Forelimb muscle (tissue), 1 donor: ENCODE results near the gene OMP. TPM values are rescaled to one million over a fixed set of nuclear protein-coding genes. Genes with fewer than 3 reads are reported as not detected.

Experiments used
- DNase-seq: peaks from one replicate; pipeline ENCODE4 v3.0.0-alpha.2; 2013; ENCODE audit warnings: low read depth
- polyA plus RNA-seq: library from polyadenylated mRNA; unstranded; fragments of 120-200 nt; gene quantifications from one replicate; pipeline ENCODE4 v1.2.1, GENCODE V29; 2013; ENCODE audit not compliant: insufficient read length

OMP gene
- polyA plus RNA-seq, 1 donor, result not detected

DNA sequence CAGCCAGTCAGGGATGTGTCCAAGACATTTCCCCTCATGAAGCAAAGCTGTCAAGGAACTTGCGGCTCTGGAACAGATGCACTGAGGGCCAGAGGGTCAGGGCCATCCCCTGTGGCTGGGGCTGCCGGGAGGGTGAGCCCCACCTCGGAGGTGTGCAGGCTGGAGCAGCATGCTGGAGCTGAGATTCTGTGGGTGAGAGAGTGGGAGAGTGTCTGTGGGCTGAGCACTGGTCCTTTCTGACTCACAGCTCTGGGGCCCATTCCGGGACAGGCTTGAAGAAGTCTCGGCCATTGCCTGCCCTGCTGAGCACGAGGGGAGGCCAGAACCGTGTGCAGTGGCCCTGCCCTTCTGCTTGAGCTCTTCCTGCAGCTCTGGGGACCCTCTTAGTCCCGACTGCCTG is 2.1 kb downstream of the OMP start:
- no peak for DNase-seq

DNA sequence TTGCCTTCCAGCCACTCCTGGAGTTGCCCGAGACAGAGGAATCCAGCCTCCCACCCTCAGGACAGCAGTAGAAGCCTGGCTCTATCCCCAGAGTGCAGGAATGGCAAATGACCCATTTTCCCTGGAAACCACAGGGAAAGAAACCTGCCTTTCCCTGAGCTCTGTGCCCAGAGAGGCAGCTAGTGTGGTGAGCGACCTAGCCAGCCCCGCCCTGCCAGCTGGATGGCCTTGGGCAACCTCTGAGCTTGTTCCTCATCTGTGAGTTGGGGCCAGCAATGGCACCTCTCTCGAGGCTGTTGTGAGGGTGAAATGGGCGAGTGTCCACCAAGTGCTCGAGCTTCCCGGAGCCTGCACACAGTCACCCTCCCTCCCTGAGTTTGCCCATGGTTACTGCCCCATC is 3.7 kb downstream of the OMP start:
- DNase-seq, result no peak

DNA sequence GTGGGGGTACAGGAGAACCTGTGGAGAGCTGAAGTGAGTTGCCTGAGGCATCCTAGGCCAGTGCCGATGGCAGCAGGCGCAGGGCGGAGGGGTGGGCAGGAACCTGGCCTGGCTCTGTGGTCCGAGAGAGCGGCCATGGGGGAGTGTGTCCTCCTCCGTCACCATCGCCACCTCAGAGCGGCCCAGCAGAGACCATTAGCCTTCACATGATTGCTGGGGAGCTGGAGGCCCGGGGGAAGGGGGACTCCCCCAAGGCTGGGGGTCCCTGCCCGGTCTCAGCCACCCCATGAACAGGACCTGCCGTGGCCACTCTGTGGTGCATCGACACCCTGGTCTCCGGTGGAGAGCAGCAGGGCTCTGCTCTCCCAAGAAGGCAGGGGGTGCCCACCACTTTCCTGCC is 4.1 kb downstream of the OMP start:
- DNase-seq, result no peak

DNA sequence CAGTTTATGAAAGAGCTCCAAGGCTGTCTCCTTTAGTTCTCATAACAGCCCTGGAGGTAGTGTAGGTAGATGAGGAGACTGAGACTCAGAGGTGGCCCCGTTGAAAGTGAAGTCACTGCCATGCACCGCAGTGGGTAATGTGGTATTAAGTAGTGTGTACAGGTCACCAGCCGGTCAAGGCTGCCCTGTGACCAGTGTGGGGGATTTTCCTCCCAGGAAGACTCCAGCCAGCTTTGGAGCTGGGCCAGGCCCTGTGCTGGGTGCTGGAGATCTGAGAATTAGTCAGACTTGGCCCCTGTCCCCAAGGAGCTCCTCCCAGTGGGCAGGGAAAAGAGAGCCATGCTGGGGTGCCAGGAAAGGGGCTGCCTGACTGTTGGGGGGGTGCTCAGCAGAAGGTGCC is 5.3 kb downstream of the OMP start:
- no peak for DNase-seq

DNA sequence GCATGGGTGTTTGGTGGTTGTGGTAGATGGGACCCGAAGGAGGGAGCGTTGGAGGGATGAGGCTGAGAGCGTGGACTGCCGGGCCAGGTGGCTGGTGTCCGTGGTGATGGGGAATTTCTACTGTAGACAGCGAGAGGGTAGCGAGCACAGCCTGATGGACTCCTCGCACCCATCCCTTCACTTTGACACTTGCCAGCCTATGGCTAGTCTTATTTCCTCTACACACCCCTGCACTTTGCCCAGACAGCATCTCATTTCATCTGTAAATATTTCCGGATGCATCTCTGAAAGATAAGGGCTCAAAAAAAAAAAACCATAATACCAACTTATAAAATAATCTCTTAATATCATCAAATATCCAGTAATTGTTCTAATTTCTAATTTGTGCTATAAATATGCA is 5.8 kb downstream of the OMP start:
- no peak for DNase-seq

DNA sequence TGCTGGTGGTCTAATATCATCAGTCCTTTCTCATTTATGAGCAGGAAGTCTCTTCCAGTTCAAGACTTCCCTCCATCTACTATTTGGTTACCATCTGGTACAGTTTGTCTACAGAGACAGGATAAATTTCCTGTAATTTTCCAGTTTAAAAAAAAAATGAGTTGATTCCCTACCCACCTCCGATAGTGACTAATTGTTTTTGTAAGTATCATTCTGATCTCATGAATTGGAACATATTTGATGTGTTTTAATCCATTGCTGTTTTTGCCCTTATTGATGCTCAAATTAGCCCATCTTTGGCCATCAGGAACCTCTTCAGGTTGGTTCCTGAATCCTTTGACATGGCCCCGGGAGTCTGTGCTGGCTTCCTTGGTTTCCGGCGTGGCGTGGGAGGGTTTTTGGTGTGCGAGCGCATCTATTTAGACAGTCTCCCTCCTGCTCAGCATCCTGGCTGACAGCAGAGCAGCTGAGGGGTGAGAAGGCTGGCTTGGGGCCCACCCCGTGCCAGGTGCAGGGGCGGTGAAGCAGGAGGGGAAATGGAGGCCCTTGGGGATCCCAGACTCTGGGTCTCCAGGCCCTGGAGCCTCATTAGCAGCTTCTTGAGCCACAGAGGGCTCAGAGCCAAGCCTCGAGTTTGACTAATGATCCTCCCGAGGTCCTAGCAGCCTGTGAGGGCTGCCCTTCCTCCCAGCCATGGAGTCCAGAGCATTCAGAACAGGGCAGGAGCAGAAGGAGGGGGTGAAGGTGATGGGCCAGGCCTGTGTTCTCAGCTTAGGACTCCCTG is 6.8 kb downstream of the OMP start:
- DNase-seq, result no peak

DNA sequence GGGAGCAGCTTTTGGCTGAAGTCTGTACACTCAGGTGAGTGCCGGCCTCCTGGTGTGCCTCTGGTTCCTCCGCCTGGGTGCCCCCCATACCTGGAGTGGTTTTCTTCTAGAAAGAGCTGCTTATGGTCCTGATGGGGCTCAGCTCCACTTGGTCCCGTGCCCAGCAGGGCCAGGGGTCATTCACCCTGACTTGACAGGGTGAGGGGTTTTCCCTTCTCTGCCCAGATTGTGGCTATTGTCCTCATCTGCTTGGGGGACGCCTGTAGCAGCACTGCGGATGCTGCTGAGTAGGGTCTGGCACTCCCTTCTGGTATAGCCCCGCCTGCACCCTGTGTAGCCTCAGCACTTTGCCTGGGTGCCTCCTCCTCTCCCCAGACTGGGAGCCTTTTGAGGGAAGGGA is 8.2 kb downstream of the OMP start:
- DNase-seq, result no peak

DNA sequence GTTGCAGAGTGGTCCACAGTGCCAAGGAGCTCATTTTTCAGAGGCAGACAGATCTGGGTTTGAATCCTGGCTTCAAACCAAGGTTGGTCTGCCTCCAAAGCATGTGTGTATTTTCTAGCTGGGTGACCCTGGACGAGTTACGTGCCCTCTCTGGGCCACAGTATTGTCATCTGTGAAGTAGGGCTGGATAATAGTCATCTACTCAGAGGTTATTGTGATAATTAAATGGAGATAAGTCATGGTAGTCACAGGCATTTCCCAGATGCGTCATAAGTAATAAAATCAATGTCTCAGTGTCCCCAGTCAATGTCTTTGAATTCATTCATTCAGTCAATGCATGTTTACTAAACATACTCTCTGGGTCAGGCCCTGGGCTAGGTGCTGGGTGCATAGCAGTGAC is 8.6 kb downstream of the OMP start:
- DNase-seq, result no peak

DNA sequence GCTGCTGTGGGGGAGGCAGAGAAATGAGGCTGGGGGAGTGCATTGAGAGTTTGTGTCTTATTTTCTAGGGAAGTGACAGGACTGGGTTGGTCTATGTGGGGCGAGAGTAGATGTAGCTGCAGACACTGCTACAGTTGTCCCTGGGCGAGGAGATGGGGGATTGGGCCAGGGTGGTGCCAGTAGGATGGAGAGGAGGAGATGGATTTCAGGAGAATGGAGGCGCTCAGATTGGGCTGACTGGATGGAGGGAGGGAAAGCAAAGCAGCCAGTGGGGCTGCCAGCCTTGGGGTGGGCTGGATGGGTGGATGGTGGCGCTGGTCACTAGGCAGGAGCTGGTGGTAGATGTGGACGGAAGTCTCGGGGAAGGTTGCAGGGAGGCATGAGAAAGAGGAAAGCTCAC is 9.3 kb downstream of the OMP start:
- DNase-seq, result no peak

DNA sequence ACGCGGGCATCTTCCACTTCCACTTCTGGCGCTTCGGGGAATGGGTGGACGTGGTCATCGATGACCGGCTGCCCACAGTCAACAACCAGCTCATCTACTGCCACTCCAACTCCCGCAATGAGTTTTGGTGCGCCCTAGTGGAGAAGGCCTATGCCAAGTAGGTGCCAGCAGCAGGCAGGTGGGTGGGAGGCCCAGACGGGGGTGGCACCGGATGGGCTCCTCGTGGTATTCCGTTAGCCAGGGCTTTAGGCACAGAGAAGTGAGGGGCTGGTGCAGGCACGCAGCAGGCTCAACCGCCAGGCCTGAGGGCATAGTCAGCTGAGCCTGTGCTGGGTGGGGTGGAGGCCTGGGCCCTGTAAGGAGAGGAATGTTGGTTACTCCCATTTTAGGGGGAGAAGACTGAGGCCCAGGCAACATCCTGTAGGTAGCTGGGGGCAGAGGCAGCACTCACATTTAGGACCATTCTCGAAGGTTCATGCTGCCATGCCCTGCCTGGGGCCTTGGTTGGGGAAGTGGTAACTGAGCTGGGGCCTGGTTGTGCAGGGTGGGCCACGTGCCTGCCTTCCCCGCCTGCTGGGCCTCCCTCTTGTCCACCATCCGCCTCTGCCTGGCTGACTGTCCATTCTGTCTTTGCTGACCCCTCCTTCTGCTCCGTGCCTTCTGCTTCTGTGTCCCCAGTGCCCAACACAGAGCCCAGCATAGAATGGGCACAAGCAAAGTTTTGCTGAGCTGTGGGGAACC is 10.2 kb downstream of the OMP start:
- DNase-seq, result no peak

DNA sequence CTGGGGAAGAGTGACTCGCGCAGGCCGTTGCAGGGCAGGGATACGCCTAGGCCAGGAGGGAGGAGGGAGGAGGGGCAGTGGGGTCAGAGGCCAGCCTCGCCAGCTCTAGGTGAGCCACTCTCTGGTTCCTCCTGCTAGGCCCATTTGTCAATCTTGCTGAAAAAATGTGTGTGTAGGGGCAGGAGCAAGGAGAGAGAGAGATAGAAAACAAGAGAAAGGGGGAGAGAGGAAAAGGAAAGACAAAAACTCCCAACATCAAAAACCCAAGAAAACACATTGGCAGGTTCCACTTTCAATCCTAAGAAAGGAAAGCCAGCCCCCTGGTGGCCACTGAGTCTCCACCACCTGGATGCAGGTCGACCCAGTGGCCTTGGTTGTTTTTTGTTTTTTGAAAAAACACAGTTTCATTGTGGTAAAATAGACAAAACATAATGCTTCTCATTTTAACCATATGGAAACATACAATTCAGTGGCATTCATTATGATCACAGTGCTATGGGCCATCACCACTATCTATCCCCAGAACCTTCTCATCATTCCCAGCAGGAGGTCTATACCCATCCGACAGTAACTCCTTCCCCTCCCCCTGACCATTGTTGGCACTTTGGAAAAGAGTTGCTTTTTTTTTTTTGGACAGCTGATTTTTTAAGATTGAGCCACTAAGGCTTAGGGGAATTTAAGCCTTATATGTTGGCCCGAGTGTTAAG is 10.9 kb downstream of the OMP start:
- no peak for DNase-seq

DNA sequence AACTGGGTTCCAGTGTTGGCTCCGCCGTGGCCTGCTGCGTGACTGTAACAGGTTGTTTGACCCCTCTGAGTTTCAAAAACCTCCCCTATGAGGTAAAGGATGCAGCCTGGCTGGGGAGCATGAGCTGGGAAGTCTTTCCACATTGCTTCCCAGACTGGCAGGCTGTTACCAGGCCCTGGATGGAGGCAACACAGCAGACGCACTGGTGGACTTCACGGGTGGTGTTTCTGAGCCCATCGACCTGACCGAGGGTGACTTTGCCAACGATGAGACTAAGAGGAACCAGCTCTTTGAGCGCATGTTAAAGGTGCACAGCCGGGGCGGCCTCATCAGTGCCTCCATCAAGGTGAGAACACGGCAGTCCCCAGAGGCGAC is 11.4 kb downstream of the OMP start:
- DNase-seq, result no peak

DNA sequence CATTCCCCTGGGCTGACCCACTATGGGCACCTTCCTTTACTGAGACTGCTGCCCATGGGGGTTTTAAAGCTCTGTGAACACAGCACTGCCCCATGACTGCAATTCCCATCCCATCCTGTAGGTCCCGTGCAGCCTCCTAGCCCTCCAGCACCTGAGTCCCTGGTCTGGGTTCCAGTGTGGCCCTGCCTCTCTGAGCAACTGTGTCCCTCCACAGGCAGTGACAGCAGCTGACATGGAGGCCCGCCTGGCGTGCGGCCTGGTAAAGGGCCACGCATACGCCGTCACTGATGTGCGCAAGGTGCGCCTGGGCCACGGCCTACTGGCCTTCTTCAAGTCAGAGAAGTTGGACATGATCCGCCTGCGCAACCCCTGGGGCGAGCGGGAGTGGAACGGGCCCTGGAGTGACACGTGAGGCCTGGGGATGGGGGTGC is 12.6 kb downstream of the OMP start:
- no peak for DNase-seq

DNA sequence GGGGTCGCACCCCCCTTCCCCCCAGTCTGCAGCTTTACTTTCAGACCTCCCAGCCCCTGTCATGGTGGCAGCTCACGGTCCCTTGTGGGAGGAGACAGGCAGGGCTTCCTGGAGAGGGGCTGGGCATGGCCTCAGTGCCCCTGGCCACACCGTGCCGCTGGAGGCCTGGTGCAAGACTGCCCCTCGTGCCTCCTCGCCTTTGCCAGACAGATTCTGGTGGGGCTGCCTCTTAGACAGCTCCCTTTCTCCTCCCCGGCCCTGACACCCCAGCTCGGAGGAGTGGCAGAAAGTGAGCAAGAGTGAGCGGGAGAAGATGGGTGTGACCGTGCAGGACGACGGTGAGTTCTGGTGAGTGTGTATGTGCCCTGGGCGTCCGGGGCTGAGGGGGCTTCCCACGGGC is 13.3 kb downstream of the OMP start:
- no peak for DNase-seq

DNA sequence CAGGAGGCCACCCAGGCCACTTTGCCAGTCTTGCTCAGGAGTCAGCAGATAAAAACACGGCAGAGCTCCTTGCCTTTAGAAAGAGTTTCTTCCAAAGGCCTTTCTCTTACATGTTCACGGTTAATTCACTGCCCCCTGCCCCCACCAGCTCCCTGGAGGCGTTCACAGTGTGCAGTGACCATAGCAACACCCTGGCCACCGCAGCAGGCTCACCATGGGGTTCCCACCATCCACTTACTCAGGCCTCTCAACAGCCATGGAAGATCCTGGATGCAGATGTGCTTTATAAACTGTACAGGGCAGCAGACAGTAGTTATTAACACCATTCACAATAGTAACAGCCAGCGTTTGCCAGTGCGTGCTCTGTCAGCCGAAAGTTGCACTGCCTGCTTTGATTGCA is 14.9 kb downstream of the OMP start:
- DNase-seq, result no peak

DNA sequence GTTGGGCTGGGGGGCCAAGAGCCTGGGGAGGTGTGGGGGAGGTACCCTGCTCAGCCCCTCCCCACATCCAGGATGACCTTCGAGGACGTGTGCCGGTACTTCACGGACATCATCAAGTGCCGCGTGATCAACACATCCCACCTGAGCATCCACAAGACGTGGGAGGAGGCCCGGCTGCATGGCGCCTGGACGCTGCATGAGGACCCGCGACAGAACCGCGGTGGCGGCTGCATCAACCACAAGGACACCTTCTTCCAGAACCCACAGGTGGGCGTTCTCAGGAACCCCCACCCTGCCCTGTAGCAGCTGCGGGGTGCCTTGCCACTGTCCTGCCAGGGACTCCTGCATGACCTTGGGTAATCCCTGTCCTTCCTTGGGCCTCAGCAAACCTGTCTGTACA is 15.4 kb downstream of the OMP start:
- no peak for DNase-seq

DNA sequence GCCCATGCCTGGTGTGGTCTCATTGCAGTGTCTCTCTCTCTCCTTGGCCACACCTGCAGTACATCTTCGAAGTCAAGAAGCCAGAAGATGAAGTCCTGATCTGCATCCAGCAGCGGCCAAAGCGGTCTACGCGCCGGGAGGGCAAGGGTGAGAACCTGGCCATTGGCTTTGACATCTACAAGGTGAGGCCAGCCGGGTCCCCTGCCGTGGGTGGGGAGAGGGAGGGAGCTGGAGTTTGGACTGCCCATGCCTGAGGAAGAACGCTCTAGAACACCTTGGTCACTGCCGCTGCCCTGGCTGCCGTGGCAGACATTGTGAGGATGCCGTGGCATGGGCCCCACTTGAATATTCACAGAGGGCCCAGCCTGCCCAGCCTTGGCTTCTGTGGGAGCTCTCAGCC is 16.3 kb downstream of the OMP start:
- DNase-seq, result no peak

DNA sequence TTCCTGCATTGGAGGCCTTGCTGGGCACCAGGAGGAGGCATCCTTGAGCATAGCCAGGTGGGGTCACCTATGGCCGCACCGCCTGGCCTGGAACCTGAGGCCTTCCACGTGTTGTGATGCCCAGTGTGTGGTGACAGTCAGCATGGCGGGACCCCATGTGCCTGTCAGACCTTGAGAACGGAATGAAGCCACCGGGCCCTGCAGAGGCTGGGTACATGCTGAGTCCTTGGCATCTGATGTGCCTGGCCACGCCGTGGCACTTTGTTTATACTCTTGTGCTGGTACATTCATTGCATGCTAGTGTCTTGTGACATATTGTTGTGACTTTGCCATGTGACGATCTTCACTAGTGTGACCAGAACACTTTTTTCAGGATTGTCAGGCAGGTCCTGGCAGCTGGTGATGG is 16.9 kb downstream of the OMP start:
- DNase-seq, result no peak

DNA sequence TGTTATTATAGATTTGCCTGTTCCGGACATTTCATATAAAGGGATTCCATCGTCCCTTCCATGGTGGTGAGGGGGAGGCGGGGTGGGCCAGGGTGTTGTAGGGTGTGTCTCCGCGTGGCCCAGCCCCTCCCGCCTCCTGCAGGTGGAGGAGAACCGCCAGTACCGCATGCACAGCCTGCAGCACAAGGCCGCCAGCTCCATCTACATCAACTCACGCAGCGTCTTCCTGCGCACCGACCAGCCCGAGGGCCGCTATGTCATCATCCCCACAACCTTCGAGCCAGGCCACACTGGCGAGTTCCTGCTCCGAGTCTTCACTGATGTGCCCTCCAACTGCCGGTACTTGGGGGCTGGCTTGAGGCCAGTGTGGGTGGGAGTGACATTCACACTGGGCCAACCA is 17.9 kb downstream of the OMP start:
- no peak for DNase-seq

DNA sequence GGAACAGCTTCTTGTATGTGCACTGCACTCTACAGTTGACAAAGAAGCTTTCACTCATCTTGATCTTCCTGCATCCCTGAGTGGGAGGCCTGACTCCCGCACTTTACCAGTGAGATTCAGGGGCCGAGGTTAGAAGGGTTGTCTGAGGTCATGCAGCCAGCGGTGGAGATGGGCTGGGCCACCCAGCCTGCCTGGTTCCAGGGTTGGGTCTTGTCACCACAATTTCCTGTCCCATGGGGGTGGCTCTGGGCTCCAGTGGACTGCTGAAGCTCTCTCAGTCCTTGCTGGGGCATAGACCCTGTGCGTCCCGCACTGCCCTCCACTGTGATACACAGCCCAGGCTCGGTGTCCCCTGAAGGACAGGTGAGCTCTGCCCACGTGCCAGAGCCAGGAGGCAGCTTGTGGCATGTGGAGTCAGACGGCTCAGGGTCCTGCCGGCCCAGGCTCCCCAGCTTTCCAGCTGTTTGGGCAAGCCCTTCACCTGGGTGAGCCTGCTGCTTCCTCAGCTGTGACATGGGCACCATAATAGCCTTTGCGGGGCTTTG is 18.5 kb downstream of the OMP start:
- DNase-seq, result no peak

DNA sequence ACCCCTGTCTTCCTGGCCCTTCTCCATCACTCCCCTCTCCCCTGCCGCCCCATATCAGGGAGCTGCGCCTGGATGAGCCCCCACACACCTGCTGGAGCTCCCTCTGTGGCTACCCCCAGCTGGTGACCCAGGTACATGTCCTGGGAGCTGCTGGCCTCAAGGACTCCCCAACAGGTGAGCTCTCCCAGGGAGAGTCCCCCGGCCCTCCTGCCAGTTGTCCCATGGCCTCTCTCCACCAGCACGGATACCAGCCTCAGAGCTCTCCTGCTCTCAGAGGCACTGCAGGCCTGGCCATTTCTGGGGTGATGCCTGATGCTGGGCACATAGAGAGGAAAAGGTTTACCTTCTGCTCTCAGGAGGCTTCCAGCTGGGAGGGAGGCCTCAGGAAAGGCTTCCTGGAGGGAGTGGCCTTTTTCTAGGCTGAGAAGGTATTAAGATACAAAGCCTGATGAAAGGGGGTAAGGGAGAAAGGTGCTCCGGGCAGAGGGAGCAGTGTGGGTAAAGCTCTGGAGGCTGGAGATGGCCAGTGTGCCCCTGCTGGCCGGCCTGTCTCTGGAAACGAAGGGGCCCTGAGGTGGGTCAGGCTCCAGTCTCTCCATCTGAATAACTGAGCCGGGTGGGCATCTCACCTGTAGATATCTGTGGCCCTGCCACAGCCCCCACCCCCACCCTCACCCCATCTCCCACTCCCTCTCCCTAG is 19.4 kb downstream of the OMP start:
- DNase-seq, result no peak
